K562 (cell line): ENCODE data around the gene FCER2. TPM values are rescaled to one million over a fixed set of nuclear protein-coding genes. Genes with fewer than 3 reads are reported as not detected.

ENCODE experiments used
- ATAC-seq: fragments of 200-7000 bp; cut with Tn5 transposase; 3 replicates; pipeline ENCODE4 v1.9.1; 2020; ENCODE audit warnings: moderate library complexity
- BruUV-seq: library from RNA; stranded (reverse); fragments of 400-500 nt; replicated peaks from 2 replicates; lab custom pipeline; 2021; lab: Mats Ljungman, UMichigan
- CTCF ChIA-PET: fragments of 300-600 bp; formaldehyde crosslinking; extraction: SDS; loops from one replicate; lab custom pipeline; 2021; ENCODE audit warnings: low intra/inter-chr PET ratio; lab: Yijun Ruan, JAX
- POLR2A ChIA-PET: fragments of 300-600, 350-650 bp; sonication (Branson Sonifier 250); formaldehyde crosslinking; extraction: SDS; loops from one replicate; lab custom pipeline; 2021; ENCODE audit warnings: antibody characterized with exemption, inconsistent platforms; lab: Yijun Ruan, JAX
- DNase-seq, 4 experiments: peaks; one replicate each; pipeline versions ENCODE4 v3.0.0 to v3.0.0-alpha.2; 2011 to 2018; ENCODE audit warnings: low spot score in 3 of 4, mixed read lengths in 3 of 4; ENCODE audit errors: extremely low read depth in 1 of 4
- FAIRE-seq: peaks from 2 replicates; lab custom pipeline; 2011; peaks lifted over from hg19 to GRCh38; lab: Jason Lieb, UNC
- H2AFZ ChIP-seq: 2 replicates; pipeline ENCODE4 v1.6.0; 2011; ENCODE audit warnings: low read depth, low read length, control low read depth, inconsistent platforms
- H3K27ac ChIP-seq: fragments of 200-600 bp; 3 replicates; pipeline ENCODE4 v1.8.0; 2011; ENCODE audit warnings: low read depth, mild to moderate bottlenecking, control low read depth, inconsistent platforms, low read length, moderate library complexity, mixed read lengths; ENCODE audit errors: extremely low read depth
- H3K27me3 ChIP-seq, 2 experiments: fragments of 300-600 bp in 1 of 2; 2 replicates in 1 of 2; 3 replicates in 1 of 2; pipeline versions ENCODE4 v1.6.0 to v1.8.0; 2011; ENCODE audit warnings: inconsistent platforms in 2 of 2, low read length in 2 of 2, mild to moderate bottlenecking in 1 of 2, mixed read lengths in 1 of 2, moderate library complexity in 1 of 2; ENCODE audit not compliant: control insufficient read depth in 2 of 2, insufficient read depth in 2 of 2
- H3K36me3 ChIP-seq: fragments of 300-600 bp; 3 replicates; pipeline ENCODE4 v1.8.0; 2011; ENCODE audit warnings: mild to moderate bottlenecking, low read length, inconsistent platforms; ENCODE audit not compliant: control insufficient read depth, insufficient read depth
- H3K4me1 ChIP-seq, 2 experiments: fragments of 200-600 bp in 1 of 2; replicated peaks in 1 of 2; 2 replicates in 1 of 2; 3 replicates in 1 of 2; pipeline versions ENCODE4 v1.5.1 to v1.8.0; 2011; ENCODE audit warnings: inconsistent platforms in 2 of 2, low read length in 2 of 2, mild to moderate bottlenecking in 1 of 2, mixed read lengths in 1 of 2, moderate library complexity in 1 of 2; ENCODE audit not compliant: control insufficient read depth in 2 of 2, insufficient read depth in 2 of 2
- H3K4me2 ChIP-seq: 2 replicates; pipeline ENCODE4 v1.6.1; 2011; ENCODE audit warnings: low read length, control low read depth, inconsistent platforms, mixed read lengths; ENCODE audit not compliant: insufficient read depth
- H3K4me3 ChIP-seq: fragments of 200-600 bp; sonication (generic), shearing (Covaris generic); 2 replicates; pipeline ENCODE4 v1.5.1; 2016; ENCODE audit warnings: control low read depth, inconsistent platforms
- H3K79me2 ChIP-seq: fragments of 200-600 bp; 3 replicates; pipeline ENCODE4 v1.8.0; 2011; ENCODE audit warnings: low read length, inconsistent platforms; ENCODE audit not compliant: control insufficient read depth, insufficient read depth
- H3K9ac ChIP-seq, 2 experiments: 2 replicates each; pipeline versions ENCODE4 v1.6.0 to v1.6.1; 2011; ENCODE audit warnings: low read depth in 2 of 2, low read length in 2 of 2, control low read depth in 1 of 2, inconsistent platforms in 1 of 2, mild to moderate bottlenecking in 1 of 2, mixed read lengths in 1 of 2; ENCODE audit not compliant: insufficient read depth in 1 of 2
- H3K9me1 ChIP-seq: one replicate; pipeline ENCODE4 v1.6.0; 2011; ENCODE audit warnings: inconsistent platforms, mild to moderate bottlenecking, low read length, moderate library complexity; ENCODE audit not compliant: control insufficient read depth, insufficient read depth
- H3K9me3 ChIP-seq: replicated peaks from 2 replicates; pipeline ENCODE4 v1.5.1; 2011; ENCODE audit warnings: low read depth, low read length, inconsistent platforms; ENCODE audit not compliant: control insufficient read depth, insufficient read depth
- H4K20me1 ChIP-seq: replicated peaks from 2 replicates; pipeline ENCODE4 v1.6.1; 2011; ENCODE audit warnings: low read length, inconsistent platforms, mixed read lengths; ENCODE audit not compliant: control insufficient read depth, insufficient read depth
- FOS ChIP-seq: IDR thresholded peaks from 3 replicates; pipeline ENCODE4 v1.6.1; 2011; ENCODE audit not compliant: insufficient read length; ENCODE audit errors: extremely low read depth
- GATAD2B ChIP-seq: fragments of 450-650 bp; IDR thresholded peaks from 2 replicates; pipeline ENCODE4 v1.6.1; 2017; ENCODE audit warnings: mild to moderate bottlenecking, borderline replicate concordance
- MED1 ChIP-seq: sonication (generic); formaldehyde crosslinking; IDR thresholded peaks from 2 replicates; pipeline ENCODE4 v1.8.1; 2023; ENCODE audit warnings: missing genetic modification reagents, borderline replicate concordance
- NCOR1 ChIP-seq: fragments of 450-650 bp; IDR thresholded peaks from 2 replicates; pipeline ENCODE4 v1.6.1; 2016; ENCODE audit warnings: mild to moderate bottlenecking, moderate library complexity
- NFIC ChIP-seq: fragments of 450-650 bp; IDR thresholded peaks from 2 replicates; pipeline ENCODE4 v1.6.1; 2017; ENCODE audit warnings: mild to moderate bottlenecking, inconsistent platforms
- RERE ChIP-seq: sonication (generic); formaldehyde crosslinking; IDR thresholded peaks from 2 replicates; pipeline ENCODE4 v1.8.0; 2023; ENCODE audit warnings: missing genetic modification reagents, mild to moderate bottlenecking, borderline replicate concordance
- WGBS: fragments of 100-300 bp; shearing (Covaris generic); methylation state at CpG from one replicate; pipeline ENCODE4 v1.1.6; 2016; ENCODE audit warnings: low coverage, mixed read lengths; ENCODE audit not compliant: insufficient coverage; ENCODE audit errors: missing lambda C conversion rate; 5-methylcytosine and 5-hydroxymethylcytosine counted together
- in situ Hi-C: fragments of 300-500 bp; cut with MboI; formaldehyde crosslinking; loops from 4 replicates; pipeline ENCODE4 v1.15.0; 2018; ENCODE audit warnings: inconsistent platforms, mixed read lengths
- intact Hi-C: fragments of 100-400 bp; cut with micrococcal nuclease; formaldehyde crosslinking; loops from 2 replicates; pipeline ENCODE4 v1.14.2; 2022
- polyA plus RNA-seq, 8 experiments: library from polyadenylated mRNA; depleted of rRNA in 4 of 8; stranded (reverse) in 5 of 8; unstranded in 3 of 8; fragments of >200 nt; fragmentation: Nextera tagmentation in 2 of 8; fragmentation: Illumina TruSeq in 1 of 8; extraction: Ambion mirVana in 2 of 8; extraction: Trizol in 1 of 8; gene quantifications; 2 replicates each; pipeline versions ENCODE4 v1.2.1 to v1.2.3, GENCODE V29; 2011 to 2014; ENCODE audit warnings: inconsistent platforms in 1 of 8, missing spikeins in 1 of 8
- total RNA-seq, 7 experiments: library from RNA; depleted of rRNA in 6 of 7; stranded (reverse); fragments of >200 nt in 6 of 7; fragmentation: Illumina TruSeq in 2 of 7; extraction: Trizol in 2 of 7; gene quantifications; 2 replicates each; pipeline versions ENCODE4 v1.2.1 to v1.2.3, GENCODE V29; 2011 to 2021; ENCODE audit warnings: low replicate concordance in 1 of 7

FCER2 gene
- total and polyA plus RNA-seq, 9 of the 15 experiments (the other 6 are each of a cell fraction or from before 2014, with no cell fraction given): 0.11 TPM; not detected in 8

GRCh38 chr19:7722231-7722651 is 20.3 kb upstream of the FCER2 start:
- H3K9ac ChIP-seq: 0 out of 4 replicates have a peak overlapping the region, but pooled peaks of 1 of the 2 experiments have one; percentile 26
- H3K27ac ChIP-seq: no peak overlapping the region
- H3K9me3 ChIP-seq: no peaks in the 10 kb centered on the region
- H3K4me1 ChIP-seq: no peaks in the 10 kb centered on the region
- intact Hi-C loops (no loop called here), in situ Hi-C loops (no loop called here)
- no peaks in the 10 kb centered on the region for H3K79me2 ChIP-seq
- CTCF ChIA-PET: no interaction called here
- no peak overlapping the region for H3K4me2 ChIP-seq
- no peak for ATAC-seq
- H3K36me3 ChIP-seq: no peaks in the 10 kb centered on the region
- no peaks in the 10 kb centered on the region for H3K9me1 ChIP-seq
- no peaks in the 10 kb centered on the region for H4K20me1 ChIP-seq
- no peak overlapping the region for H2AFZ ChIP-seq
- WGBS: 6% methylated on average over 5 of the region's 5 CpGs
- POLR2A ChIA-PET: interaction anchor here (0.6 to 0.8 kb wide), 2 partner anchors 10 to 41 kb away, joined by 3 read pairs; partner anchors contain the start of genes CLEC4G and TRAPPC5
- BruUV-seq: no TSS peak
- DNase-seq: no peak
- no peak overlapping the region for H3K4me3 ChIP-seq
- H3K27me3 ChIP-seq: peaks cover 8 to 42% of the 10 kb centered on the region in 2 experiments
- FAIRE-seq: no peak
- TF ChIP-seq NFIC (no peak), MED1 (CRISPR knock-in tag) (no peak), GATAD2B (no peak), RERE (CRISPR knock-in tag) (no peak), FOS (no peak), NCOR1 (no peak)
